ENCODE measurements around the gene UBE2QL1.

- TF ChIP-seq CTCF (conservative IDR thresholded peaks at IDR 0.05 in 1 of 2, IDR thresholded peaks at IDR 0.05 in 1 of 2; ENCODE audit: extremely low read depth in 1 of 2, insufficient read depth in 1 of 2, low read depth in 1 of 2, low read length in 2 of 2) (no peak), EZH2 (IDR thresholded peaks at IDR 0.05; ENCODE audit: borderline replicate concordance, low read length) (no peak)
Measured at GRCh38 chr5:6405591-6405990, 43.1 kb upstream of the UBE2QL1 start.

All from mammary epithelial cell (primary cell).